Rectal smooth muscle tissue (tissue), 1 donor: ENCODE data around the gene P2RX6.

Experiments
- H3K27ac ChIP-seq: one replicate; pipeline ENCODE4 v1.7.0; 2013; ENCODE audit warnings: low read depth, low read length, inconsistent platforms
- H3K27me3 ChIP-seq: one replicate; pipeline ENCODE4 v1.7.0; 2013; ENCODE audit warnings: low read length; ENCODE audit not compliant: control insufficient read depth, insufficient read depth
- H3K36me3 ChIP-seq: one replicate; pipeline ENCODE4 v1.7.0; 2013; ENCODE audit warnings: low read length; ENCODE audit not compliant: control insufficient read depth, insufficient read depth
- H3K4me1 ChIP-seq: one replicate; pipeline ENCODE4 v1.7.0; 2013; ENCODE audit warnings: low read length; ENCODE audit not compliant: control insufficient read depth, insufficient read depth
- H3K4me3 ChIP-seq: one replicate; pipeline ENCODE4 v1.7.0; 2013; ENCODE audit warnings: low read length
- H3K9ac ChIP-seq: one replicate; pipeline ENCODE4 v1.7.0; 2013; ENCODE audit warnings: low read length

Gene P2RX6

GRCh38 chr22:20993304-20994127 is 21.4 kb upstream of the P2RX6 start:
- Histone ChIP-seq H3K27me3 (no peaks in the 10 kb centered on the region), H3K36me3 (peaks cover 16% of the 10 kb centered on the region)

DNA sequence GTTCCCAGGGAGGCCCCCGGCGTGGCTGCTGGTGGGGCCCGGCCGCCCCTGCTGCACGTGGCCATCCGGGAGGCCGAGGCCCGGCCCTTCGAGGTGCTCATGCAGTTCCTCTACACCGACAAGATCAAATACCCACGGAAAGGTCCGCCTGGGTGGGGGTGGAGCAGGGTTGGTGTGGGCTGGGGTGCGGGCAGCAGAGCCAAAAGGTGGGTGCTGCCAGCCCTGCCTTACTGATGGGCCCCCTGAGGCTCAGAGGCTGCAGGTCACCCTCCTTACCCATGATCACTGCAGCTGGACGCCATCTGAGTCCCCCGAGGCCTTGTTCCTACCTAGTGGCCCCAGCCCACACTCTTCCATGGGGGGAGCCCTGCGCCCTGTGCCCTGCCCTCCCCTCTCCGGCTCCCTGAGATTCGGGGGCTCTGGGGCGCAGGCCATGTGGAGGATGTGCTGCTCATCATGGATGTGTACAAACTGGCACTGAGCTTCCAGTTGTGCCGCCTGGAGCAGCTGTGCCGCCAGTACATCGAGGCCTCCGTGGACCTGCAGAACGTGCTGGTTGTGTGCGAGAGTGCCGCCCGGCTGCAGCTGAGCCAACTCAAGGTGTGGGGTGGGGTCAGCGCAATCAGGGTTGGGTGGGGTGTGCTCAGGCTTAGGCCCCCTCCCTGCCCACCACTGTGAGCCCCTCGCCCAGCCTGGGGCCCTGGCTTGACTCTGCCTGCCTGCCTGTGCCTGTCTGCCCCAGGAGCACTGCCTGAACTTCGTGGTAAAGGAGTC is 20.6 kb upstream of the P2RX6 start:
- no peak overlapping the region for H3K27ac ChIP-seq
- no peaks in the 10 kb centered on the region for H3K4me1 ChIP-seq
- no peak overlapping the region for H3K4me3 ChIP-seq
- H3K9ac ChIP-seq: no peak overlapping the region
- H3K27me3 ChIP-seq: no peaks in the 10 kb centered on the region
- peaks cover 20% of the 10 kb centered on the region for H3K36me3 ChIP-seq

More at GRCh38 chr22:20993304-20994127, 21.4 kb upstream of the P2RX6 start:
- Histone ChIP-seq H3K9ac (no peak overlapping the region), H3K4me3 (no peak overlapping the region), H3K4me1 (no peaks in the 10 kb centered on the region), H3K27ac (no peak overlapping the region)

DNA sequence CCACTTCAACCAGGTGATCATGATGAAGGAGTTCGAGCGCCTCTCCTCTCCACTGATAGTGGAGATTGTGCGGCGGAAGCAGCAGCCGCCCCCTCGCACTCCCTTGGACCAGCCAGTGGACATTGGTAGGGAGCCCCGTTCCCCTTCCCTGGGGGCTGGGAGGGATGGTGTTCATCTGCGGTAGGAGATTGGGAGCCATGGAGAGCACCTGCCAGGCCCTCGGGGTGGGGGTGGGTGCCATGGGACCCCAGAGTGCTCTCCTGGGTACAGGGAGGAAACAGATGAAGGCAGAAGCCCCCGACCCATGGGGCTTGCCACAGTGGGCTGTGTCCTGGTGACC is 20.1 kb upstream of the P2RX6 start:
- H3K36me3 ChIP-seq: peaks cover 26% of the 10 kb centered on the region
- H3K9ac ChIP-seq: no peak overlapping the region

DNA sequence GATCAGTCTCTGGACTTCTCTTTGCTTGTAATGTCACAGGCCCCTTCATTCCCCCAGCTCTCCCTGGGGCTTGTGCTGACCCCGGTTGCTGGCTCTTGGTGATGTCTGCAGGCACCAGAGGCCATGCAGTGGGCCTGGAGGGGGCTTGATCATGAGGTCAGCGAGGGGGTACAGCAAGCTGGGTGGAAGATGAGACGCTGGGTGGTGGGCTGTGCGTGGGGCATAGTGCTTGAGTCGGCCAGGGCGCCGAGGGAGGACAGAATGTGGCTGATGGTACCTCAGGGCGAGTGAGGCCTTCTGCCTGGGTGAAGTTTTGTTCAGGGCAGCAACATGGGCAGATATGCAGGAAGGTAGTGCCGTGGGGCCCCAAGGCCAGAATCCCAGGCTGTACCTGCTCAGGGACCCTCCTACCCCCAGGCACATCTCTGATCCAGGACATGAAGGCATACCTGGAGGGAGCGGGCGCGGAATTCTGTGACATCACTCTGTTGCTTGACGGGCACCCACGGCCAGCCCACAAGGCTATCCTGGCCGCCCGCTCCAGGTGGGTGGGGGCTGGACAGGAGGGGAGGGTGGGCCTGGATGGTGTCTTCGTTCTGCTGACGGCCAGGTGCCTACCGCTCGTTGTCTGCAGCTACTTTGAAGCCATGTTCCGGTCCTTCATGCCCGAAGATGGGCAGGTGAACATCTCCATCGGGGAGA is 19.5 kb upstream of the P2RX6 start:
- H3K4me1 ChIP-seq: peaks cover 5% of the 10 kb centered on the region
- H3K9ac ChIP-seq: no peak overlapping the region
- no peak overlapping the region for H3K27ac ChIP-seq
- no peak overlapping the region for H3K4me3 ChIP-seq
- no peaks in the 10 kb centered on the region for H3K27me3 ChIP-seq
- peaks cover 27% of the 10 kb centered on the region for H3K36me3 ChIP-seq

More for the DNA sequence above, 20.1 kb upstream of the P2RX6 start:
- Histone ChIP-seq H3K4me1 (no peaks in the 10 kb centered on the region), H3K27ac (no peak overlapping the region), H3K27me3 (no peaks in the 10 kb centered on the region), H3K4me3 (no peak overlapping the region)

- Histone ChIP-seq H3K36me3 (peaks cover 27% of the 10 kb centered on the region), H3K4me1 (peaks cover 10% of the 10 kb centered on the region)
Observed at GRCh38 chr22:20996031-20996410, 18.9 kb upstream of the P2RX6 start.

DNA sequence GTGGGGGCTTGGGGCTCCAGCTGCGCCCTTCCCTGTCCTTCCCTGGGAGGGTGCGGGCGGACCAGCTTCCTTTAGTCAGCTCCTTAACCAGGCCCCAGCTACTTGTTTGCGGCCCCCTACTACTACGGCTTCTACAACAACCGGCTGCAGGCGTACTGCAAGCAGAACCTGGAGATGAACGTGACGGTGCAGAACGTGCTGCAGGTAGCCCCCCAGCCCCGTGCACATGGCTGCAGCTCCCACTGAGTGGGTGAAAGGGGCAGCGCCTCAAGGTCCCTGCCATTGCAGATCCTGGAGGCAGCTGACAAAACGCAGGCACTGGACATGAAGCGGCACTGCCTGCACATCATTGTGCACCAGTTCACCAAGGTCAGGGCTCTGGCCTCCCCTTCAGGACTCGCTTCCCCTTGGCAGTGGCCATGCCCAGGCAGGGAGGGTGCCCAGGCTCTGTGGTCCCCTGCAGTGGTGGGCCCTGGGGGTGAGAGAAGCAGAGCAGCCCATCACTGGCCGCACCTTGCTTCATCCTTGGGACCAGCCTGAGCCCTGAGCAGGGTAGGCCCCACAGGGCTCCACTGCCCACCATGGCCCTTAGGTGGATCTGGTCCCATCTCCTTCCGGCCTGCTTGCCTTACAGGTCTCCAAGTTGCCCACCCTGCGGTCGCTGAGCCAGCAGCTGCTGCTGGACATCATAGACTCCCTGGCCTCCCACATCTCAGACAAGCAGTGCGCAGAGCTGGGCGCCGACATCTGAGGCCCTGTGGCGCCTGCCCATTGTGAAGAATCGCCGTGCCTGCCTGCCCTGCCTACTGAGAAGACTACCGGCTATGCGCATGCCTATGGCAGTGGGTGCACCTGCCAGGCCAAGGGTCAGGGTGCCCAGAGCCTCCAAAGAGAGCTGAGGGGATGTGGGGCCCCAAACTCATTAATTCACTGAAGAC is 18.1 kb upstream of the P2RX6 start:
- H3K27ac ChIP-seq: no peak overlapping the region
- H3K36me3 ChIP-seq: peaks cover 26% of the 10 kb centered on the region
- peaks cover 12% of the 10 kb centered on the region for H3K4me1 ChIP-seq
- no peak overlapping the region for H3K4me3 ChIP-seq
- H3K9ac ChIP-seq: no peak overlapping the region
- no peaks in the 10 kb centered on the region for H3K27me3 ChIP-seq

More at GRCh38 chr22:20996031-20996410, 18.9 kb upstream of the P2RX6 start:
- Histone ChIP-seq H3K9ac (no peak overlapping the region), H3K4me3 (no peak overlapping the region), H3K27ac (no peak overlapping the region), H3K27me3 (no peaks in the 10 kb centered on the region)

DNA sequence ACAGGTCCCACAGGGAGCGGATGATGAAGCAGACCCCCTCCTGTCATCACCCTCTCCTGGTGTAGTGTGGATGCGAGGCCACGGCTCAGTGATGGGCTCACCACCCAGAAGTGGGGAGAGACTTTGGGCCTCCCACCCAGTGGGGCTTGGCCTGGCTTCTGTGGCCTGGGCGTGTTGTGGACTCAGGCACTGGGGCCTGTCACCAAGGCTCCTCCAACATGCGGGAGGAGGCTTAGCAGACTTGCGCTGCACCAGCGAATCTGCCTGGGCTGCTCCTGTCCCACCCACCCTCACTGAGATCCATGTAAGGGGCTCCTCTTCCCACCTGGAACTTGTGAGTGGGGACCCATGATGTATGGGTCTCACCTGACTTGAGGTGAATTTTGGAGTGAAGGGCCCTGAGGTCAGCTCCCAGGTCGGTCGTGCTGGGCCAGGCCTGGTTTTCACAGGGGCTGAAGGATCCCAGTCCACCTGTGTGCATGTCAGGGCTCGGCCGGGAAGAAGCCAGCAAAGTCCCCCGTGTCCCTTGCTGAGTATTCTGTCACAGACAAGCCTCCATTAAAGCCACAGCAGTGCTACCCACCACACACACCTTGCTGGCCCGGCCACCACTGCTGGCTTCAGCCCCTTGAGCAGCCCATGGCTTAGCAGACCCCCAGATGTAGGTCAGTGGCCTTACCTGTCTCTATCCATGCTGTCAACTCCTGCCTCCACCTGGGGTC is 17.3 kb upstream of the P2RX6 start:
- no peak overlapping the region for H3K27ac ChIP-seq
- peaks cover 18% of the 10 kb centered on the region for H3K36me3 ChIP-seq

DNA sequence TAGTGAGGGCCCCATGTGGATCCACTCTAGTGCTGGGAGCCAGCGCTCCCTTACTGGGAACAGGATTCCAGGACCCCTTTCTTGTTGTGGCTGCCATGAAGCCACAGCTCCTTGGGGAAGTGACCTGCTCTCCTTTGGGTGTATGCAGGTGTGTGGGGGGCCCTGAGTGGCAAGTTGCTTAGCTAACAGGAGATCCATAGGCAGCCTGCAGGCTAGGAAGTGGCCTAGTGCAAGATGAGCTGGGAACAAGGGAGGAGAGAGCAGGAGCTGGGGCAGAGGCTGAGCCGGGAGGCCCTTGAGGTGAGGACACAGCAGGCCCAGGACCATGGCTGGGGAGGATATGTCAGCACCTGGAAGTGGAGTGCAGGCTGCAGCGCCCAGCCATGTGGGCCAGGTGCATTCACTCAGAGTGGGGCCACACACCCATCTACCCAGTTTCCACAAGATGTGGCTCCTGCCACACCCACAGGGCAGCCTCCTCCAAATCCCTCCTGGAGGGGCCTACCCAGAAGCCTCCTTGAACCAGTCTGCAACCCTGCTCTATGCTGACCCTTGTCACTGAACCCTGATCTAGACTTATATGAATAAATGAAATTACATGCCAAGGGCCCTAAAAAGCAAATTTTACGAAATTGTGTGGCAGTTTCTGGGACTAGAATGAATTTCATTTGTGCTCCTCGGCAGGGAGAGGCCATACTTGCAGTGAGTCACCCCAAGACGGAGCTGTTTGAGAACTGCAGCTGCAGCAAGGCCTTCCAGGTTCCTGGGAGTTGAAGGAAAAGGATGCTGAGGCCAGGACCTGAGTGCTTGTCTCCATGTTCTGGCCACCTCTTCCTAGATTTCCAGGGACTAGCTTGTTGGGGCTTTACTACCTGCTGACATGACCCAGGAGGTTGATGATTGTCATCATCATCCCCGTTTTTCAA is 16.3 kb upstream of the P2RX6 start:
- H3K36me3 ChIP-seq: peaks cover 18% of the 10 kb centered on the region
- H3K4me3 ChIP-seq: no peak overlapping the region
- no peak overlapping the region for H3K27ac ChIP-seq
- no peak overlapping the region for H3K9ac ChIP-seq
- H3K4me1 ChIP-seq: peaks cover 17% of the 10 kb centered on the region
- no peaks in the 10 kb centered on the region for H3K27me3 ChIP-seq

More for the DNA sequence above, 17.3 kb upstream of the P2RX6 start:
- no peak overlapping the region for H3K4me3 ChIP-seq
- H3K4me1 ChIP-seq: peaks cover 13% of the 10 kb centered on the region
- H3K9ac ChIP-seq: no peak overlapping the region
- H3K27me3 ChIP-seq: no peaks in the 10 kb centered on the region

DNA sequence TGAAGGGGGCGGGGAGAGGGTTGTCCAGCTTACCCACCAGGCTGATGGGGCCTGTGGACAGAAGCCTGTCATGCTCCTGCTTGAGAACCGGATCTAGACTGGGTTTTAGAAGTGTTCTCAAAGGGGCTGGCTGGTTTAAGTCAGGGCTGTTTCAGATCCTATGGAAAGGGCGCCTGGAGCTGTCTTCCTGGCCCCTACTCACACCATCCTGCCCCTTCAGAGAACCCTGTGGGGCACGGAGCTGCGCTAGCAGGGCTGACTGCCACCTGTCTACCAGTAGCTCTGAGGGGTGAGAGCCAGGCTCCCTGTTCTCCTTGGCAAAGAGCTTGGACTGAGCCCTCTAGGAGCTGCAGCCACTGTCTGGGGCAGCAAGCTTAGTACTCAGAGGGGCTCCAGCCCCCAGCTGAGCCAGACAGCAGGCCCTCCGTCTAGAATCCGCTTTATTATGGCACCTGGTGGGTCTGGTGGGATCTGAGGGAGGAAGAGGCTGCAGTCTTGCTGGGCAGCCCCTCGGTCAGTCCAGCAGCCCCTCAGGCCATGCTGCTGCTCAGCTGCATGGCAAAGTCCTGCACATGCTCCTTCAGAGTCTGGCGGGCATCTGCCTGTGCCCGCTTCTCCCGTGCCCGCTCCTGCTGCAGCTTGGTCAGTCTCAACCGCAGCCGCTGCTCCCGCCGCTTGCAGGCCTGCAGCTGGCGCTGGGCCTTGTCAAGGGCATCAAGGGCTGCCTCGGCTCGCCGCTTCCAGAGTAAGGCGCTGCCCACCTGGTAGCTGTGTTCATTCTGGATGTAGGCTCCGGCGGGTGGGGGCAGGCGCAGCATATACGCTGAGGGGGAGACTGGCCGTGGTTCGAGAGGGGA is 15.4 kb upstream of the P2RX6 start:
- Histone ChIP-seq H3K27ac (no peak overlapping the region), H3K4me3 (no peak overlapping the region), H3K4me1 (peaks cover 17% of the 10 kb centered on the region), H3K27me3 (no peaks in the 10 kb centered on the region), H3K36me3 (peaks cover 18% of the 10 kb centered on the region), H3K9ac (no peak overlapping the region)
